ENCODE results near the gene ERGIC2.
"Not testable (repeated sequence)": the region's sequence is repeated elsewhere in the genome, so short reads cannot be mapped to it uniquely, and the experiment has no call there.

Gene ERGIC2

GRCh38 chr12:29291226-29291625 lies 89.7 kb downstream of the ERGIC2 start:
- no peak for DNase-seq

- DNase-seq: not testable (repeated sequence)
Measured at GRCh38 chr12:29290475-29290874, 90.5 kb downstream of the ERGIC2 start.

- no peak for DNase-seq
Measured at GRCh38 chr12:29288031-29288430, 92.9 kb downstream of the ERGIC2 start.

GRCh38 chr12:29287622-29288021 lies 93.3 kb downstream of the ERGIC2 start:
- DNase-seq: no peak
